ENCODE results near the gene LYPD5.
A peak's percentile ranks its signal among the peaks of the same experiment; 100 is the strongest.
"Not testable (repeated sequence)": the region's sequence is repeated elsewhere in the genome, so short reads cannot be mapped to it uniquely, and the experiment has no call there.

The LYPD5 gene

GRCh38 chr19:43802216-43802951 is at the start of gene LYPD5:
TSS of gene LYPD5 (minus strand) at chr19:43802447. CDS start at chr19:43802380, 67 bp downstream.
- DNase-seq: no peak

- DNase-seq: no peak
Observed at GRCh38 chr19:43848821-43849220, 46.6 kb upstream of the LYPD5 start.

GRCh38 chr19:43847884-43848283 is 45.6 kb upstream of the LYPD5 start:
- no peak for DNase-seq

GRCh38 chr19:43847246-43847645 is 45.0 kb upstream of the LYPD5 start:
- DNase-seq: no peak

GRCh38 chr19:43842007-43842406 is 39.8 kb upstream of the LYPD5 start:
- DNase-seq: no peak

- no peak for DNase-seq
Observed at GRCh38 chr19:43839139-43839538, 36.9 kb upstream of the LYPD5 start.

- peak; percentile 90 for DNase-seq
Observed at GRCh38 chr19:43826787-43827754, 24.8 kb upstream of the LYPD5 start, which contains the start of gene ZNF283. TSS of gene ZNF283 (plus strand) at chr19:43827321. CDS start at chr19:43833505, 6,184 bp downstream.

GRCh38 chr19:43824572-43824971 is 22.3 kb upstream of the LYPD5 start:
- not testable (repeated sequence) for DNase-seq

GRCh38 chr19:43823856-43824255 is 21.6 kb upstream of the LYPD5 start:
- DNase-seq: not testable (repeated sequence)

- no peak for DNase-seq
Observed at GRCh38 chr19:43820884-43821215, 18.6 kb upstream of the LYPD5 start.

- DNase-seq: peak; percentile 14
Observed at GRCh38 chr19:43820098-43820883, 18.0 kb upstream of the LYPD5 start.

GRCh38 chr19:43818500-43818899 is 16.3 kb upstream of the LYPD5 start:
- no peak for DNase-seq

- not testable (repeated sequence) for DNase-seq
Observed at GRCh38 chr19:43817454-43817853, 15.2 kb upstream of the LYPD5 start.

- peak; percentile 10 for DNase-seq
Observed at GRCh38 chr19:43814663-43815352, 12.6 kb upstream of the LYPD5 start.

GRCh38 chr19:43812688-43813087 is 10.4 kb upstream of the LYPD5 start:
- DNase-seq: no peak

GRCh38 chr19:43812259-43812658 is 10.0 kb upstream of the LYPD5 start:
- no peak for DNase-seq

GRCh38 chr19:43811837-43812236 is 9.6 kb upstream of the LYPD5 start:
- DNase-seq: no peak

GRCh38 chr19:43809762-43810696 is 7.8 kb upstream of the LYPD5 start:
- peak; percentile 59 for DNase-seq

- no peak for DNase-seq
Observed at GRCh38 chr19:43807651-43808050, 5.4 kb upstream of the LYPD5 start.

GRCh38 chr19:43806848-43807247 is 4.6 kb upstream of the LYPD5 start:
- DNase-seq: no peak

- DNase-seq: not testable (repeated sequence)
Observed at GRCh38 chr19:43806401-43806800, 4.2 kb upstream of the LYPD5 start.

All from activated CD4-positive, alpha-beta T cell treated with anti-CD3 and anti-CD28 coated beads, Interleukin-2, Interleukin-6, amounts not matched to agents 100 ng/mL and 50 ng/mL, durations not matched to agents 16 hours and 8 hours (primary cell).